ENCODE results near the gene ZNF791. TPM values are rescaled to one million over a fixed set of nuclear protein-coding genes. Genes with fewer than 3 reads are reported as not detected.

The ZNF791 gene
- total RNA-seq, 1 experiment from 2014 or later: 23.9 TPM

GRCh38 chr19:12681074-12681987, 70.6 kb downstream of the ZNF791 start, which contains the start of gene DHPS (continued):
- TF ChIP-seq HMGXB4 (CRISPR knock-in tag; IDR thresholded peaks at IDR 0.05) (0 out of 2 replicates have a peak, but pooled peaks have one; percentile 38), ZNF121 (CRISPR knock-in tag; IDR thresholded peaks at IDR 0.05) (no peak), SMAD3 (CRISPR knock-in tag; IDR thresholded peaks at IDR 0.05; ENCODE audit: borderline replicate concordance) (no peak), STAT6 (CRISPR knock-in tag; conservative IDR thresholded peaks at IDR 0.05; ENCODE audit: low read depth) (no peak), PRRX2 (CRISPR knock-in tag; IDR thresholded peaks at IDR 0.05) (no peak), ZNF532 (CRISPR knock-in tag; IDR thresholded peaks at IDR 0.05; ENCODE audit: borderline replicate concordance) (no peak), SMAD4 (CRISPR knock-in tag; IDR thresholded peaks at IDR 0.05) (0 out of 2 replicates have a peak, but pooled peaks have one; percentile 23), ZSCAN18 (CRISPR knock-in tag; IDR thresholded peaks at IDR 0.05) (no peak), ATF2 (CRISPR knock-in tag; IDR thresholded peaks at IDR 0.05; ENCODE audit: borderline replicate concordance, low read depth) (0 out of 2 replicates have a peak, but pooled peaks have one; percentile 19), IRF1 (CRISPR knock-in tag; IDR thresholded peaks at IDR 0.05) (no peak), ZNF416 (CRISPR knock-in tag; IDR thresholded peaks at IDR 0.05) (peak; percentile 75; the same call in 1 of the 2 replicates), IRF2 (CRISPR knock-in tag; IDR thresholded peaks at IDR 0.05; ENCODE audit: borderline replicate concordance, low read depth) (no peak), AR (CRISPR knock-in tag; IDR thresholded peaks at IDR 0.05) (peak; percentile 67; the same call in 1 of the 2 replicates), NR2C2 (CRISPR knock-in tag; IDR thresholded peaks at IDR 0.05) (no peak), ZNF423 (CRISPR knock-in tag; IDR thresholded peaks at IDR 0.05) (0 out of 2 replicates have a peak, but pooled peaks have one; percentile 5), MAX (CRISPR knock-in tag; IDR thresholded peaks at IDR 0.05) (peak; percentile 76), FOXP1 (CRISPR knock-in tag; IDR thresholded peaks at IDR 0.05; ENCODE audit: borderline replicate concordance) (0 out of 2 replicates have a peak, but pooled peaks have one; percentile 19), ZNF396 (CRISPR knock-in tag; IDR thresholded peaks at IDR 0.05; ENCODE audit: borderline replicate concordance) (no peak), JUN (CRISPR knock-in tag; IDR thresholded peaks at IDR 0.05) (peak; percentile 62; the same call in 1 of the 2 replicates), ETV6 (CRISPR knock-in tag; IDR thresholded peaks at IDR 0.05) (peak; percentile 62; the same call in 1 of the 2 replicates), ZNF138 (CRISPR knock-in tag; conservative IDR thresholded peaks at IDR 0.05) (no peak), SP1 (CRISPR knock-in tag; conservative IDR thresholded peaks at IDR 0.05) (peak; percentile 42)

Data from WTC11 (cell line).